HL-60 (cell line): ENCODE data around the gene APOL3.

Experiments
- DNase-seq, 2 experiments: peaks; one replicate each; pipeline ENCODE4 v3.0.0-alpha.2; 2010 to 2020; ENCODE audit warnings: low read depth in 1 of 2, low spot score in 1 of 2
- H3K27ac ChIP-seq: fragments of 250-450 bp; sonication (Bioruptor Pico); replicated peaks from 2 replicates; pipeline ENCODE4 v1.5.1; 2020; ENCODE audit warnings: mild to moderate bottlenecking, moderate library complexity
- H3K27me3 ChIP-seq: fragments of 250-450 bp; sonication (Bioruptor Pico); 2 replicates; pipeline ENCODE4 v1.5.1; 2021; ENCODE audit warnings: mild to moderate bottlenecking, moderate library complexity; ENCODE audit not compliant: insufficient read depth, poor library complexity, severe bottlenecking
- H3K4me3 ChIP-seq: replicated peaks from 2 replicates; pipeline ENCODE4 v1.5.1; 2011; ENCODE audit warnings: mild to moderate bottlenecking, control low read depth, low read length; ENCODE audit not compliant: insufficient read depth
- GABPA ChIP-seq: IDR thresholded peaks from 2 replicates; pipeline ENCODE4 v1.6.1; 2012; ENCODE audit warnings: low read depth
- POLR2AphosphoS5 ChIP-seq: IDR thresholded peaks from 2 replicates; pipeline ENCODE4 v1.6.1; 2012; ENCODE audit warnings: low read depth
- SPI1 ChIP-seq: IDR thresholded peaks from 2 replicates; pipeline ENCODE4 v1.6.1; 2012; ENCODE audit warnings: low read depth, mild to moderate bottlenecking, borderline replicate concordance
- TF ChIP-seq, protein P1 (sequence below): IDR thresholded peaks from 2 replicates; pipeline ENCODE4 v1.6.1; 2012; ENCODE audit warnings: low read depth; ENCODE audit not compliant: insufficient replicate concordance
- TF ChIP-seq, protein P2 (sequence below): IDR thresholded peaks from one replicate; pipeline ENCODE4 v1.5.1; 2011; ENCODE audit warnings: low read length, control low read depth, inconsistent platforms; ENCODE audit not compliant: insufficient read depth

The APOL3 gene

DNA sequence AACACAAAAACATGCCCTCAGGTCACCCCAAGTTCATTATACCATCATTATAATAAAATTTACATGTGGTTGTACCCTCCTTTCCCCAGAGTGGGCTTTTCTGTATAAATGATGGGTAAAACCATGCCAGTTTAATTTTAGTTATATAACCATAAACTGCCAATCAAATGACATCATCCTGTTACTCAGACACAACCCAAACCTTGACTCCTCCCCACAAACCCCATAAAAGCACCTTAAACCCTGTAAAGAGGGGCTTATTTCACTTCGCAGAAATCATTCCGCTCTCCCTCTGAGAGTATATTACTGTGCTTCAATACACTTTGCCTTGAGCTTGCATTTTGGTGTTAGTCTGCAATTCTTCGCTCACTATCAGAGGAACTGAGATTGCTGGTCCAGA is 5.5 kb upstream of the APOL3 start:
- no peak for DNase-seq
- TF ChIP-seq SPI1: no peak
- TF ChIP-seq, protein P1, sequence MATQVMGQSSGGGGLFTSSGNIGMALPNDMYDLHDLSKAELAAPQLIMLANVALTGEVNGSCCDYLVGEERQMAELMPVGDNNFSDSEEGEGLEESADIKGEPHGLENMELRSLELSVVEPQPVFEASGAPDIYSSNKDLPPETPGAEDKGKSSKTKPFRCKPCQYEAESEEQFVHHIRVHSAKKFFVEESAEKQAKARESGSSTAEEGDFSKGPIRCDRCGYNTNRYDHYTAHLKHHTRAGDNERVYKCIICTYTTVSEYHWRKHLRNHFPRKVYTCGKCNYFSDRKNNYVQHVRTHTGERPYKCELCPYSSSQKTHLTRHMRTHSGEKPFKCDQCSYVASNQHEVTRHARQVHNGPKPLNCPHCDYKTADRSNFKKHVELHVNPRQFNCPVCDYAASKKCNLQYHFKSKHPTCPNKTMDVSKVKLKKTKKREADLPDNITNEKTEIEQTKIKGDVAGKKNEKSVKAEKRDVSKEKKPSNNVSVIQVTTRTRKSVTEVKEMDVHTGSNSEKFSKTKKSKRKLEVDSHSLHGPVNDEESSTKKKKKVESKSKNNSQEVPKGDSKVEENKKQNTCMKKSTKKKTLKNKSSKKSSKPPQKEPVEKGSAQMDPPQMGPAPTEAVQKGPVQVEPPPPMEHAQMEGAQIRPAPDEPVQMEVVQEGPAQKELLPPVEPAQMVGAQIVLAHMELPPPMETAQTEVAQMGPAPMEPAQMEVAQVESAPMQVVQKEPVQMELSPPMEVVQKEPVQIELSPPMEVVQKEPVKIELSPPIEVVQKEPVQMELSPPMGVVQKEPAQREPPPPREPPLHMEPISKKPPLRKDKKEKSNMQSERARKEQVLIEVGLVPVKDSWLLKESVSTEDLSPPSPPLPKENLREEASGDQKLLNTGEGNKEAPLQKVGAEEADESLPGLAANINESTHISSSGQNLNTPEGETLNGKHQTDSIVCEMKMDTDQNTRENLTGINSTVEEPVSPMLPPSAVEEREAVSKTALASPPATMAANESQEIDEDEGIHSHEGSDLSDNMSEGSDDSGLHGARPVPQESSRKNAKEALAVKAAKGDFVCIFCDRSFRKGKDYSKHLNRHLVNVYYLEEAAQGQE: no peak
- no peak for TF ChIP-seq GABPA
- no peak for TF ChIP-seq POLR2AphosphoS5
- TF ChIP-seq, protein P2, sequence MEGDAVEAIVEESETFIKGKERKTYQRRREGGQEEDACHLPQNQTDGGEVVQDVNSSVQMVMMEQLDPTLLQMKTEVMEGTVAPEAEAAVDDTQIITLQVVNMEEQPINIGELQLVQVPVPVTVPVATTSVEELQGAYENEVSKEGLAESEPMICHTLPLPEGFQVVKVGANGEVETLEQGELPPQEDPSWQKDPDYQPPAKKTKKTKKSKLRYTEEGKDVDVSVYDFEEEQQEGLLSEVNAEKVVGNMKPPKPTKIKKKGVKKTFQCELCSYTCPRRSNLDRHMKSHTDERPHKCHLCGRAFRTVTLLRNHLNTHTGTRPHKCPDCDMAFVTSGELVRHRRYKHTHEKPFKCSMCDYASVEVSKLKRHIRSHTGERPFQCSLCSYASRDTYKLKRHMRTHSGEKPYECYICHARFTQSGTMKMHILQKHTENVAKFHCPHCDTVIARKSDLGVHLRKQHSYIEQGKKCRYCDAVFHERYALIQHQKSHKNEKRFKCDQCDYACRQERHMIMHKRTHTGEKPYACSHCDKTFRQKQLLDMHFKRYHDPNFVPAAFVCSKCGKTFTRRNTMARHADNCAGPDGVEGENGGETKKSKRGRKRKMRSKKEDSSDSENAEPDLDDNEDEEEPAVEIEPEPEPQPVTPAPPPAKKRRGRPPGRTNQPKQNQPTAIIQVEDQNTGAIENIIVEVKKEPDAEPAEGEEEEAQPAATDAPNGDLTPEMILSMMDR: no peak
- H3K27ac ChIP-seq: no peak overlapping the region
- H3K4me3 ChIP-seq: no peak overlapping the region
- peaks cover 5% of the 10 kb centered on the region for H3K27me3 ChIP-seq

DNA sequence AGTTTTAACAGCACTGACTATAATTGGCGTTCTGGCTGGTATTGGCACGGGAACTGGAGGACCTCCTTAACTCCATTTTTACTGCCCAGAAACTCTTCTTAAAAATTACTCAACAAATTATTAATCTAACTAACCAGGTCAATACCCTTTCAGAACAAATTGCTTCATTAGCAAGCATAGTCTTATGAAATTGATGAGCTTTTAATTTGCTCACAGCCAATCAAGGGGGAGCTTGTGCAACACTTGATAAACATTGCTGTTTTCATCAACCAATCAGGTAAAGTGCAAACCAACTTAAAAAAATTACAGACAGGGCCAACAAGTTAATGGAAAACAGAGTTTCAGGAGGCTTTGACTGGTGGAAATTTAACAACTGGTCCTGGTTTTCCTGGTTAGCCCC is 4.6 kb upstream of the APOL3 start:
- Histone ChIP-seq H3K27ac (no peak overlapping the region), H3K4me3 (no peak overlapping the region), H3K27me3 (peaks cover 5% of the 10 kb centered on the region)
- peak in 1 of 2 experiments; percentile 42 for DNase-seq
- TF ChIP-seq, protein P2: no peak
- TF ChIP-seq, protein P1: no peak
- TF ChIP-seq SPI1: no peak
- TF ChIP-seq GABPA: no peak
- no peak for TF ChIP-seq POLR2AphosphoS5

DNA sequence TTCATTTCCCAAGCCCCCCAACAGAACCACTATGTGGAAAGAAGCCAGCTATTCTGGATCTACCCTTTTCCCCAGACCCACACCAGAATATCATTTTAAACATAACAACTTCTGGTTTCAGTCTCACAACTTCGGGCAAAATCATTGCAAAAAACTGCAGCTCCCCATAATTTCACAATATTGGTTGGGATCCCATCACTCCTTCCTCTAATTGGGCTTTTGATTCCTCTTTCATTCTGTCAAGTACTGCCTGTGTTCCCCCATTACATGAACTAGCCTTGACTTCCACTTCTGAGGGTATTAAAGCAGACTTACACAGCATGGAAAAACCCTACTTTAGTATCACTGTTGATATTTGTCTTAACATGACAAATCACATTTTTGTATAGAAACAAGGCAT is 4.1 kb upstream of the APOL3 start:
- Histone ChIP-seq H3K27ac (no peak overlapping the region), H3K4me3 (no peak overlapping the region), H3K27me3 (peaks cover 5% of the 10 kb centered on the region)
- TF ChIP-seq, protein P2: no peak
- TF ChIP-seq, protein P1: no peak
- TF ChIP-seq GABPA (no peak), SPI1 (no peak), POLR2AphosphoS5 (no peak)
- DNase-seq: peak in 1 of 2 experiments; percentile 17
